Measurements from ENCODE around the gene APPBP2.
"Not testable (repeated sequence)": the region's sequence is repeated elsewhere in the genome, so short reads cannot be mapped to it uniquely, and the experiment has no call there.

The APPBP2 gene

GRCh38 chr17:60426596-60426995 lies 99.4 kb downstream of the APPBP2 start:
- no peaks in the 10 kb centered on the region for H3K36me3 Mint-ChIP-seq (ENCODE audit: low read depth)
- H3K9me3 Mint-ChIP-seq: no peaks in the 10 kb centered on the region
- no peak for DNase-seq (ENCODE audit: low spot score)
- no peak overlapping the region for H3K4me3 Mint-ChIP-seq
- H3K4me1 Mint-ChIP-seq (ENCODE audit: low read depth): no peaks in the 10 kb centered on the region
- peaks cover 10% of the 10 kb centered on the region for H3K27me3 Mint-ChIP-seq (ENCODE audit: low read depth)
- no peak overlapping the region for H3K27ac Mint-ChIP-seq

- no peak overlapping the region for H3K4me3 Mint-ChIP-seq
These were observed 100.4 kb downstream of the APPBP2 start for GRCh38 chr17:60425626-60426025.

DNA sequence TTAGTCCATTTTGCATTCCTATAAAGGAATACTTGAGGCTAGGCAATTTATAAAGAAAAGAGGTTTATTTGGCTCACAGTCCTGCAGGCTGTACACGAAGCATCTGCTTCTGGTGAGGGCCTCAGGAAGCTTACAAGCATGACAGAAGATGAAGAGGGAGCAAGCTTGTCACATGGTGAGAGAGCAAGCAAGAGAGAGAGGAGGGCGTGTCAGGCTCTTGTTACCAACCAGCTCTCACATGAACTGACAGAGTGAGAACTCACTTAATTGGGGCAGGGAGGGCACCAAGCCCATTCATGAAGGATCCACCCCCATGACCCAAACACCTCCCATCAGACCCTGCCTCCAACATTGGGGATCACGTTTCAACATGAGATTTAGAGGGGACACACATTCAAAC lies 102.2 kb downstream of the APPBP2 start:
- no peak for DNase-seq (ENCODE audit: low spot score)
- peaks cover 9% of the 10 kb centered on the region for H3K27me3 Mint-ChIP-seq (ENCODE audit: low read depth)
- peaks cover 4% of the 10 kb centered on the region for H3K4me1 Mint-ChIP-seq (ENCODE audit: low read depth)
- H3K36me3 Mint-ChIP-seq (ENCODE audit: low read depth): no peaks in the 10 kb centered on the region
- no peak overlapping the region for H3K27ac Mint-ChIP-seq
- no peak overlapping the region for H3K4me3 Mint-ChIP-seq
- H3K9me3 Mint-ChIP-seq: no peaks in the 10 kb centered on the region

More at GRCh38 chr17:60425626-60426025, 100.4 kb downstream of the APPBP2 start:
- peaks cover 9% of the 10 kb centered on the region for H3K27me3 Mint-ChIP-seq (ENCODE audit: low read depth)
- H3K27ac Mint-ChIP-seq: no peak overlapping the region
- no peaks in the 10 kb centered on the region for H3K9me3 Mint-ChIP-seq
- DNase-seq (ENCODE audit: low spot score): no peak
- peaks cover 4% of the 10 kb centered on the region for H3K4me1 Mint-ChIP-seq (ENCODE audit: low read depth)
- H3K36me3 Mint-ChIP-seq (ENCODE audit: low read depth): no peaks in the 10 kb centered on the region

DNA sequence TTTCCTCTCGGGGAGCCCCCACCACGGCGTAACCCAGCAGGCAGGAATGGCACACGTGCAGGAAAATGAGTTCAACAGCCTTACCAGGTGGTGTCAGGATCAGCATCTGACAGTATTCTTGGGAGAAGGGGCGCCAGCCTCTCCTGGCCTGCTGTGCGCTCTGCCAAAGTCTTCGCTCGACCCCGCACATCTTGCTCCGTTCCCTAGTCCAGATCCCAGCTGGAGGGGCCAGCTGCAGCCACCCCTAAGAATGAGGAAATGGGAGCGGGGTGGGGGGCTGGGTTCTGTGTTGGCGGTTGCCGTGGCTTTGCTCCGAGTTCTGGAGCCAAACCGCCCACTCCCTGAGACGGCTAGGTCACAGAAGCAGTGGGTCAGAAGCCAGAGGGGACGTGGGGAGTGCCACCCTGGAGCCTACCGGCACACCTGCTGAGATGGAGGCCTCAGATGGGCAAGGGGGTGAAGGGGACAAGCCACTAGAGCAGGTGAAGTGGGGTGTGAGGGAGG lies 103.8 kb downstream of the APPBP2 start, which contains the start of gene CHCT1:
TSS of gene CHCT1 (plus strand) at position 328 of the 504 bp plus-strand sequence. CDS start at position 432, 104 bp downstream.
- no peak for DNase-seq (ENCODE audit: low spot score)
- Mint-ChIP-seq H3K4me3 (peak within 1 kb of the TSS; percentile 77), H3K27me3 (ENCODE audit: low read depth) (peaks cover 3% of the 10 kb centered on the region), H3K36me3 (ENCODE audit: low read depth) (no peaks in the 10 kb centered on the region), H3K9me3 (no peaks in the 10 kb centered on the region), H3K27ac (peak within 1 kb of the TSS; percentile 80), H3K4me1 (ENCODE audit: low read depth) (peaks cover 4% of the 10 kb centered on the region)

GRCh38 chr17:60421273-60422161 lies 104.5 kb downstream of the APPBP2 start:
- H3K36me3 Mint-ChIP-seq (ENCODE audit: low read depth): no peaks in the 10 kb centered on the region

GRCh38 chr17:60419875-60420274 lies 106.2 kb downstream of the APPBP2 start:
- H3K4me1 Mint-ChIP-seq (ENCODE audit: low read depth); H3K4me3 Mint-ChIP-seq; H3K27ac Mint-ChIP-seq; H3K9me3 Mint-ChIP-seq; H3K36me3 Mint-ChIP-seq (ENCODE audit: low read depth); DNase-seq (ENCODE audit: low spot score); H3K27me3 Mint-ChIP-seq (ENCODE audit: low read depth): not testable (repeated sequence)

More at GRCh38 chr17:60421273-60422161, 104.5 kb downstream of the APPBP2 start:
- peak overlapping the region; percentile 77 for H3K4me3 Mint-ChIP-seq
- H3K9me3 Mint-ChIP-seq: no peaks in the 10 kb centered on the region
- H3K4me1 Mint-ChIP-seq (ENCODE audit: low read depth): peaks cover 4% of the 10 kb centered on the region
- peak overlapping the region; percentile 80 for H3K27ac Mint-ChIP-seq
- peak; percentile 65 for DNase-seq (ENCODE audit: low spot score)
- peaks cover 4% of the 10 kb centered on the region for H3K27me3 Mint-ChIP-seq (ENCODE audit: low read depth)

- H3K4me3 Mint-ChIP-seq; H3K9me3 Mint-ChIP-seq; H3K27ac Mint-ChIP-seq; H3K4me1 Mint-ChIP-seq (ENCODE audit: low read depth); H3K27me3 Mint-ChIP-seq (ENCODE audit: low read depth); H3K36me3 Mint-ChIP-seq (ENCODE audit: low read depth); DNase-seq (ENCODE audit: low spot score): not testable (repeated sequence)
These were observed 107.0 kb downstream of the APPBP2 start for GRCh38 chr17:60419003-60419402.

- H3K4me1 Mint-ChIP-seq (ENCODE audit: low read depth): peaks cover 4% of the 10 kb centered on the region
- H3K9me3 Mint-ChIP-seq: no peaks in the 10 kb centered on the region
- peaks cover 10% of the 10 kb centered on the region for H3K27me3 Mint-ChIP-seq (ENCODE audit: low read depth)
- no peak for DNase-seq (ENCODE audit: low spot score)
- no peak overlapping the region for H3K4me3 Mint-ChIP-seq
- H3K36me3 Mint-ChIP-seq (ENCODE audit: low read depth): no peaks in the 10 kb centered on the region
- no peak overlapping the region for H3K27ac Mint-ChIP-seq
These were observed 109.6 kb downstream of the APPBP2 start for GRCh38 chr17:60416368-60416925.

DNA sequence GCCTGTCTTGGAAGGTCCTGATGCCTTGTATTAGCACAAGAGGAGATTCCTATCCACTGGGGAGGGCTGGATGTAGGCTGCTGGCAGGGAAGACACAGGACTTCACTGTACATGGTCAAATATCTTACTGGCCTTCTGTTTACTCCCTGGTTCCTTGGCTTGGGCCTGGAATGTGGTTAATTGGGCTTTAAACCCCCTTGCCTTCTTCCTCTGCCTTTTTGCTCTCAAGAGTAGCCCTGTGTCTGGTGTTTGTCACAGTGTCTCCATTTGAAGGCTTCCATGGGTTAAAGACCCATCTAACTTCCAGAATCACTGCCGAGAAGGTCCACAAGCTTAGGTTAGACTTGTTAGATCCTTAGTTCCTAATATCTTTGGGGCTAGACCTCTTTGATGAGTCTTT lies 110.9 kb downstream of the APPBP2 start:
- Mint-ChIP-seq H3K27ac (no peak overlapping the region), H3K27me3 (ENCODE audit: low read depth) (peaks cover 10% of the 10 kb centered on the region), H3K36me3 (ENCODE audit: low read depth) (no peaks in the 10 kb centered on the region), H3K9me3 (no peaks in the 10 kb centered on the region), H3K4me1 (ENCODE audit: low read depth) (no peaks in the 10 kb centered on the region), H3K4me3 (no peak overlapping the region)
- no peak for DNase-seq (ENCODE audit: low spot score)

DNA sequence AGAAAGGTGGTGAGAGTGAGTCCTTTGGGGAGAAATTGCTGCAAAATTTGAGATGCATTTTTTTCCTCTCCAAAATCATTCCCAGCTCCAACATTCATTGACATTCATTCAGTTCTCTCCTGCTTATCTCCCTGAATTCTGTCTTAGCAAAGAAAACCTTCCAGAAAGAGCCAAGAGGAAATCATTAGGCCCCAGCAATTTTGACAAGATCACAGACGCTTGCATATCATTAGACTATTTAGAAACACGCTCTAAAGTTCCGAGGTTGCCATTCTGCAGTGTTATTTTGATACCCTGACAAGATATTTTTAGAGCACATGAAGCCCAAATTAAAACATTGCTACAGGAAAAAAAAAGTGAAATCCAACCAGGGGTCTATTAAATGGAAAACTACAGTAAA lies 113.3 kb downstream of the APPBP2 start:
- DNase-seq (ENCODE audit: low spot score): no peak
- Mint-ChIP-seq H3K4me3 (no peak overlapping the region), H3K27ac (no peak overlapping the region), H3K36me3 (ENCODE audit: low read depth) (no peaks in the 10 kb centered on the region), H3K27me3 (ENCODE audit: low read depth) (peaks cover 10% of the 10 kb centered on the region), H3K4me1 (ENCODE audit: low read depth) (no peaks in the 10 kb centered on the region), H3K9me3 (no peaks in the 10 kb centered on the region)

DNA sequence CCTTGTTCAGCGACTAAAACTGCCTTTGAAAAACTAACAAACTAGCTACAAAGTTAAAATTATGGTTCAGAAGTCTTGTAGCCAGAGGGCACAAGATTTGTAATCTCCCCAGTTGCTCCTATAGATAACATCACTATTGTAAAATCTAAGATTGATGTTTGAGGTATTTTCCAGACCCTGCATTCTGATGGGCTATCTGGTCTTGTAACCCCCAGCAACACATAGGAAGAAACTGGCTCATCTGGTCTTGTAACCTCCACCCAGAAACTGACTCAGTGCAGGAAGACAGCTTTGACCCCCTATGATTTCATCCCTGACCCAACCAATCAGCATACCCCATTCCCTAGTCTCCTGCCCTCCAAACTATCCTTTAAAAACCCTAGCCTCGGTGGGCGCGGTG lies 116.0 kb downstream of the APPBP2 start:
- Mint-ChIP-seq H3K36me3 (ENCODE audit: low read depth) (no peaks in the 10 kb centered on the region), H3K27ac (no peak overlapping the region), H3K9me3 (no peaks in the 10 kb centered on the region), H3K27me3 (ENCODE audit: low read depth) (peaks cover 13% of the 10 kb centered on the region), H3K4me3 (no peak overlapping the region), H3K4me1 (ENCODE audit: low read depth) (no peaks in the 10 kb centered on the region)
- DNase-seq (ENCODE audit: low spot score): no peak

- Mint-ChIP-seq H3K4me1 (ENCODE audit: low read depth) (no peaks in the 10 kb centered on the region), H3K36me3 (ENCODE audit: low read depth) (no peaks in the 10 kb centered on the region), H3K4me3 (no peak overlapping the region), H3K27me3 (ENCODE audit: low read depth) (peaks cover 11% of the 10 kb centered on the region), H3K9me3 (no peaks in the 10 kb centered on the region), H3K27ac (no peak overlapping the region)
- no peak for DNase-seq (ENCODE audit: low spot score)
These were observed 119.2 kb downstream of the APPBP2 start for GRCh38 chr17:60406887-60407286.

GRCh38 chr17:60403962-60404361 lies 122.1 kb downstream of the APPBP2 start:
- no peaks in the 10 kb centered on the region for H3K9me3 Mint-ChIP-seq
- no peak overlapping the region for H3K27ac Mint-ChIP-seq
- DNase-seq (ENCODE audit: low spot score): no peak
- peaks cover 11% of the 10 kb centered on the region for H3K27me3 Mint-ChIP-seq (ENCODE audit: low read depth)
- H3K4me1 Mint-ChIP-seq (ENCODE audit: low read depth): peaks cover 4% of the 10 kb centered on the region
- H3K4me3 Mint-ChIP-seq: no peak overlapping the region
- H3K36me3 Mint-ChIP-seq (ENCODE audit: low read depth): no peaks in the 10 kb centered on the region

DNA sequence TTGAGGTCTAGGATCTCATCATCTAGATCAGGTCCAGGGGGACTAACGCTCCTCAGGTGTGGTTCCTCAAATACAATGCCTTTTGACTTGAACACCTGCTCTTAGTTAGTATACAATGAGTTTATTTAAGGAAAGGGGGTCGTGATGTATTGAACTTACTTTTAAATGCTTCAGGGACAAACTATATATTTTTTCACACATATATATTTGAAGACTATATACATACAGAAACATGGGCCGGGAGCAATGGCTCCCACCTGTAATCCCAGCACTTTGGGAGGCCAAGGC lies 122.6 kb downstream of the APPBP2 start:
- H3K36me3 Mint-ChIP-seq (ENCODE audit: low read depth): no peaks in the 10 kb centered on the region
- no peak for DNase-seq (ENCODE audit: low spot score)
- H3K4me1 Mint-ChIP-seq (ENCODE audit: low read depth): peaks cover 8% of the 10 kb centered on the region
- no peak overlapping the region for H3K4me3 Mint-ChIP-seq
- H3K27ac Mint-ChIP-seq: no peak overlapping the region
- H3K27me3 Mint-ChIP-seq (ENCODE audit: low read depth): peaks cover 11% of the 10 kb centered on the region
- no peaks in the 10 kb centered on the region for H3K9me3 Mint-ChIP-seq
